GM21717 (cell line): ENCODE measurements around the gene TEAD3.

Experiments used
- ATAC-seq: cut with Tn5 transposase; IDR thresholded peaks from one replicate; pipeline ENCODE4 v1.9.1; 2021; ENCODE audit warnings: mild to moderate bottlenecking, moderate library complexity; ENCODE audit not compliant: unreplicated experiment

TEAD3 gene

GRCh38 chr6:35477028-35477427, 19.9 kb downstream of the TEAD3 start:
- no peak for ATAC-seq

- ATAC-seq = no peak
Observed at GRCh38 chr6:35476004-35476403, 20.9 kb downstream of the TEAD3 start.

- ATAC-seq = no peak
Observed at GRCh38 chr6:35475573-35475972, 21.3 kb downstream of the TEAD3 start.

GRCh38 chr6:35474942-35475570, 21.8 kb downstream of the TEAD3 start:
- ATAC-seq = no peak

GRCh38 chr6:35474131-35474941, 22.5 kb downstream of the TEAD3 start:
- ATAC-seq = no peak

- ATAC-seq = no peak
Observed at GRCh38 chr6:35473850-35474130, 23.1 kb downstream of the TEAD3 start.

- no peak for ATAC-seq
Observed at GRCh38 chr6:35473075-35473849, 23.6 kb downstream of the TEAD3 start.

GRCh38 chr6:35471836-35472345, 25.0 kb downstream of the TEAD3 start:
- no peak for ATAC-seq

- no peak for ATAC-seq
Observed at GRCh38 chr6:35470663-35471120, 26.2 kb downstream of the TEAD3 start.

- no peak for ATAC-seq
Observed at GRCh38 chr6:35469751-35470662, 26.9 kb downstream of the TEAD3 start.

GRCh38 chr6:35468980-35469750, 27.7 kb downstream of the TEAD3 start:
- no peak for ATAC-seq

GRCh38 chr6:35468181-35468979, 28.5 kb downstream of the TEAD3 start, which contains the start of gene RPL10A:
TSS of gene RPL10A (plus strand) at chr6:35468401. CDS start at chr6:35468435, 34 bp downstream.
- ATAC-seq = peak; percentile 63

- no peak for ATAC-seq
Observed at GRCh38 chr6:35465646-35466045, 31.2 kb downstream of the TEAD3 start.

- ATAC-seq = no peak
Observed at GRCh38 chr6:35463292-35463691, 33.6 kb downstream of the TEAD3 start.

GRCh38 chr6:35461270-35461669, 35.6 kb downstream of the TEAD3 start:
- ATAC-seq = no peak

- no peak for ATAC-seq
Observed at GRCh38 chr6:35457907-35458306, 39.0 kb downstream of the TEAD3 start.

- ATAC-seq = no peak
Observed at GRCh38 chr6:35454391-35455110, 42.3 kb downstream of the TEAD3 start.

GRCh38 chr6:35453236-35453635, 43.6 kb downstream of the TEAD3 start:
- ATAC-seq = no peak
